MM.1S (cell line): ENCODE results near the gene TM4SF18.

Experiments
- CTCF ChIP-seq: fragments of 300-600 bp; sonication (generic); IDR thresholded peaks from 2 replicates; pipeline ENCODE4 v1.5.1; 2016; ENCODE audit warnings: antibody characterized with exemption, low read length, mixed read lengths
- EZH2 ChIP-seq: fragments of 300-600 bp; sonication (generic); optimal IDR thresholded peaks from 2 replicates; pipeline ENCODE3; 2017; ENCODE audit warnings: low read depth, mild to moderate bottlenecking, antibody characterized with exemption, low read length, mixed read lengths
- EZH2phosphoT487 ChIP-seq: fragments of 300-600 bp; sonication (generic); IDR thresholded peaks from 2 replicates; pipeline ENCODE4 v1.6.1; 2018; ENCODE audit warnings: antibody characterized with exemption, low read length

GRCh38 chr3:149288655-149289054 is 44.8 kb downstream of the TM4SF18 start:
- TF ChIP-seq CTCF (no peak), EZH2 (no peak), EZH2phosphoT487 (no peak)
